RWPE2 (cell line): ENCODE results near the gene ANKRD17.
A peak's percentile ranks its signal among the peaks of the same experiment; 100 is the strongest.

Experiments used
- ATAC-seq: fragments of 200-7000 bp; cut with Tn5 transposase; 3 replicates; pipeline ENCODE4 v1.9.1; 2021; ENCODE audit warnings: low read depth
- DNase-seq: peaks from one replicate; pipeline ENCODE4 v3.0.0-alpha.2; 2020; ENCODE audit warnings: low spot score
- H3K27ac ChIP-seq: fragments of 450-650 bp; 2 replicates; pipeline ENCODE4 v1.5.1; 2017; ENCODE audit warnings: mild to moderate bottlenecking; ENCODE audit not compliant: poor library complexity, severe bottlenecking
- H3K27me3 ChIP-seq: fragments of 250-450 bp; sonication (Bioruptor Pico); 2 replicates; pipeline ENCODE4 v1.5.1; 2021; ENCODE audit warnings: mild to moderate bottlenecking, moderate library complexity; ENCODE audit not compliant: insufficient read depth, poor library complexity, severe bottlenecking
- H3K36me3 ChIP-seq: fragments of 250-450 bp; sonication (Bioruptor Pico); 2 replicates; pipeline ENCODE4 v1.5.1; 2020; ENCODE audit warnings: low read depth, mild to moderate bottlenecking, moderate library complexity
- H3K4me1 ChIP-seq: fragments of 250-450 bp; sonication (Bioruptor Pico); 2 replicates; pipeline ENCODE4 v1.5.1; 2021; ENCODE audit warnings: mild to moderate bottlenecking, moderate library complexity; ENCODE audit not compliant: insufficient read depth, poor library complexity, severe bottlenecking
- H3K4me3 ChIP-seq: fragments of 250-450 bp; sonication (Bioruptor Pico); 2 replicates; pipeline ENCODE4 v1.5.1; 2021; ENCODE audit warnings: mild to moderate bottlenecking, moderate library complexity; ENCODE audit not compliant: severe bottlenecking
- H3K9me3 ChIP-seq: fragments of 250-450 bp; sonication (Bioruptor Pico); 2 replicates; pipeline ENCODE4 v1.5.1; 2021; ENCODE audit warnings: mild to moderate bottlenecking, moderate library complexity; ENCODE audit not compliant: severe bottlenecking
- TF ChIP-seq, protein P1 (sequence below): fragments of 450-650 bp; IDR thresholded peaks from one replicate; pipeline ENCODE4 v1.5.1; 2017; ENCODE audit warnings: mild to moderate bottlenecking, moderate library complexity; ENCODE audit not compliant: poor library complexity, severe bottlenecking

Gene ANKRD17

DNA sequence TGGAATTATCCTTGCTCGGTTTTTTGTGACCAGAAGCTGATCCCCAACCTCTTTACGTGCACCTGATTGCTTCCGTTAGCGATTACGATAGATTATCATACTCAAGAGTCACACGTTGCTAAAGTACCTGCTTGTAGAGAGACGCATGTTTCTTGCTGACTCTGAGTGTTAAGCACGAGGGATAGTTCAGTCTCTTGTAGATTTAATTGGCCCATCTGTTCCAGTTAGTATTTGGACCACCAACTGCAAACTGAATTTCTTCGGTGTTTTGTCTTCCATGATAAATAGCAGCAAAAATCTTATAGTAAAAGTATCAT, 188.6 kb downstream of the ANKRD17 start:
- peak; percentile 15 for ATAC-seq
- H3K27ac ChIP-seq: peak overlapping the region; percentile 76
- DNase-seq: no peak
- H3K9me3 ChIP-seq: no peaks in the 10 kb centered on the region
- H3K4me1 ChIP-seq: peaks cover 7% of the 10 kb centered on the region
- H3K4me3 ChIP-seq: peak overlapping the region; percentile 65
- peaks cover 36% of the 10 kb centered on the region for H3K36me3 ChIP-seq
- TF ChIP-seq, protein P1, sequence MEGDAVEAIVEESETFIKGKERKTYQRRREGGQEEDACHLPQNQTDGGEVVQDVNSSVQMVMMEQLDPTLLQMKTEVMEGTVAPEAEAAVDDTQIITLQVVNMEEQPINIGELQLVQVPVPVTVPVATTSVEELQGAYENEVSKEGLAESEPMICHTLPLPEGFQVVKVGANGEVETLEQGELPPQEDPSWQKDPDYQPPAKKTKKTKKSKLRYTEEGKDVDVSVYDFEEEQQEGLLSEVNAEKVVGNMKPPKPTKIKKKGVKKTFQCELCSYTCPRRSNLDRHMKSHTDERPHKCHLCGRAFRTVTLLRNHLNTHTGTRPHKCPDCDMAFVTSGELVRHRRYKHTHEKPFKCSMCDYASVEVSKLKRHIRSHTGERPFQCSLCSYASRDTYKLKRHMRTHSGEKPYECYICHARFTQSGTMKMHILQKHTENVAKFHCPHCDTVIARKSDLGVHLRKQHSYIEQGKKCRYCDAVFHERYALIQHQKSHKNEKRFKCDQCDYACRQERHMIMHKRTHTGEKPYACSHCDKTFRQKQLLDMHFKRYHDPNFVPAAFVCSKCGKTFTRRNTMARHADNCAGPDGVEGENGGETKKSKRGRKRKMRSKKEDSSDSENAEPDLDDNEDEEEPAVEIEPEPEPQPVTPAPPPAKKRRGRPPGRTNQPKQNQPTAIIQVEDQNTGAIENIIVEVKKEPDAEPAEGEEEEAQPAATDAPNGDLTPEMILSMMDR: no peak
- no peaks in the 10 kb centered on the region for H3K27me3 ChIP-seq

DNA sequence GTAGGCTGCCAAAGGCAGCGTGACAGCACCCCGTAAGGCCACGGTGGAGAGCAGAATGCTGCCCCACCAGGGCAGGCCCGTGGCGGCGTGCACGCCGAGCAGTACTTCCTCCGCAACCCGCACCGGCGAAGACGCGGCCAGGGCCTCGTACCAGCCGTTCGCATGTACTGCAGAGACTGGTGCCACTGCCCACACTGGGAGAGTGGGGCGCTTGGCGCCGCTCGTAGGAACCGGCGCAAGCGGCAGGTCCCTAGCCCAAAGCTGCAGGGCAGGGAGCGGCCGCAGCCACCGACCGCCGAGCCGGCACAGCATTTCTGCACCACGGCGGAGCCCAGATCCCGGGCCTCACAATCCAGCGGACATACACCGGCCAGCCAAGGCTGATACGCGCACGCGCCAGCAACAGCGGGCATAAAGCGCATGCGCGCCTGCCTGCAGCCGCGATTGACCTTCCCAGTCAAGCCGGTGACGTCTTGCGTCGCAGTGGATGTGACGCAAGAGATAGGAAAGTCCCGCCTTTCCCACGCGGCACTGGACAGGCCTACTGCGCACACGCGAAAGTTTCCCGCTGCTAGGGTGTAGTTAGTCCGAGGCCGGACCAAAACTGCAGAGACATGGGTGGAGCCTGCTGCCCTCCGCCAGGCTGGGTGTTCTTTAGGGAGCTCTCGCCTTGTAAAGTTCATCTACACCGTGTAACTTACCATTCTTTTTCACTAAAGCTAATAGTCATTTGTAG, 189.1 kb downstream of the ANKRD17 start, which contains the start of gene COX18:
Gene COX18, minus strand, starts transcription at position 379 of the 736 bp plus-strand sequence. Its CDS starts 67 bp downstream, at position 312.
- ATAC-seq (peak; percentile 88), DNase-seq (peak; percentile 94)
- Histone ChIP-seq H3K4me1 (peaks cover 7% of the 10 kb centered on the region), H3K4me3 (peak within 1 kb of the TSS; percentile 65), H3K27ac (peak within 1 kb of the TSS; percentile 76), H3K27me3 (no peaks in the 10 kb centered on the region), H3K9me3 (no peaks in the 10 kb centered on the region), H3K36me3 (peaks cover 36% of the 10 kb centered on the region)
- TF ChIP-seq, protein P1: no peak

GRCh38 chr4:73068491-73069337, 189.9 kb downstream of the ANKRD17 start:
- Histone ChIP-seq H3K4me1 (peaks cover 7% of the 10 kb centered on the region), H3K36me3 (peaks cover 33% of the 10 kb centered on the region), H3K27ac (peak overlapping the region; percentile 76), H3K27me3 (no peaks in the 10 kb centered on the region), H3K4me3 (peak overlapping the region; percentile 65), H3K9me3 (no peaks in the 10 kb centered on the region)
- ATAC-seq (0 out of 3 replicates have a peak, but pooled peaks have one; percentile 10), DNase-seq (no peak)
- TF ChIP-seq, protein P1: no peak

GRCh38 chr4:73067971-73068394, 190.6 kb downstream of the ANKRD17 start:
- Histone ChIP-seq H3K9me3 (no peaks in the 10 kb centered on the region), H3K4me3 (peak overlapping the region; percentile 65), H3K36me3 (peaks cover 25% of the 10 kb centered on the region), H3K27me3 (no peaks in the 10 kb centered on the region), H3K27ac (peak overlapping the region; percentile 76), H3K4me1 (peaks cover 7% of the 10 kb centered on the region)
- ATAC-seq: no peak
- DNase-seq: no peak
- TF ChIP-seq, protein P1: no peak
